Omental fat pad (tissue), 4 donors: ENCODE measurements around the gene SYNM. TPM values are rescaled to one million over a fixed set of nuclear protein-coding genes. Genes with fewer than 3 reads are reported as not detected.

Source experiments
- ATAC-seq: fragments of 150-250 bp; one replicate; pipeline ENCODE4 v1.9.1; 2016; ENCODE audit warnings: mild to moderate bottlenecking, moderate library complexity; ENCODE audit not compliant: low FRiP score
- DNase-seq: peaks from one replicate; pipeline ENCODE4 v3.0.0-alpha.2; 2019; ENCODE audit warnings: low spot score
- total RNA-seq, 4 donors: library from RNA; depleted of rRNA; stranded (reverse); fragments of >200 nt; gene quantifications; one replicate each; pipeline ENCODE4 v1.1.0, GENCODE V29; 2016
- TF ChIP-seq, protein P1 (sequence below), 3 donors: fragments of 450-650 bp; IDR thresholded peaks; one replicate each; pipeline ENCODE4 v1.5.1; 2016 to 2017; ENCODE audit warnings: antibody characterized with exemption in 3 of 3, mild to moderate bottlenecking in 3 of 3, moderate library complexity in 2 of 3

Gene SYNM
- total RNA-seq, 4 donors from 2014 or later: 13.6 to 49.7 (median 37.5) TPM

DNA sequence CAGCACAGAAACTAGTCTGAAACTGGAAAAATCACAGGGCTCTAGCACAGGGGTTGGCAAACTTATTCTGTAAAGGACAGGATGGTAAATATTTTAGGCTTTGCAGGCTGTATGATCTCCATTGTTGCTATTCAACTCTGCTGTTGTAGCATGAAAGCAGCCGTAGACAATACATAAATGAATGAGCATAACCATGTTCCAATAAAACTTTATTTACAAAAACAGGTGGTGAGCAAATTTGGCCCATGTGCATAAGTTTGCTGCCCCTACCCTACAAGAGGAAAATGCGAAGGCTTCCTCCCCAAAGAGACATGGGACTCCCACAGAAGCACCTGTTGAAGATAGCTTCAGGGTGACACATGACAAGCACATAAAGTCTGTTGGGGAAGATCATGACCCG is 59.2 kb downstream of the SYNM start:
- DNase-seq (no peak), ATAC-seq (no peak)
- TF ChIP-seq, protein P1, sequence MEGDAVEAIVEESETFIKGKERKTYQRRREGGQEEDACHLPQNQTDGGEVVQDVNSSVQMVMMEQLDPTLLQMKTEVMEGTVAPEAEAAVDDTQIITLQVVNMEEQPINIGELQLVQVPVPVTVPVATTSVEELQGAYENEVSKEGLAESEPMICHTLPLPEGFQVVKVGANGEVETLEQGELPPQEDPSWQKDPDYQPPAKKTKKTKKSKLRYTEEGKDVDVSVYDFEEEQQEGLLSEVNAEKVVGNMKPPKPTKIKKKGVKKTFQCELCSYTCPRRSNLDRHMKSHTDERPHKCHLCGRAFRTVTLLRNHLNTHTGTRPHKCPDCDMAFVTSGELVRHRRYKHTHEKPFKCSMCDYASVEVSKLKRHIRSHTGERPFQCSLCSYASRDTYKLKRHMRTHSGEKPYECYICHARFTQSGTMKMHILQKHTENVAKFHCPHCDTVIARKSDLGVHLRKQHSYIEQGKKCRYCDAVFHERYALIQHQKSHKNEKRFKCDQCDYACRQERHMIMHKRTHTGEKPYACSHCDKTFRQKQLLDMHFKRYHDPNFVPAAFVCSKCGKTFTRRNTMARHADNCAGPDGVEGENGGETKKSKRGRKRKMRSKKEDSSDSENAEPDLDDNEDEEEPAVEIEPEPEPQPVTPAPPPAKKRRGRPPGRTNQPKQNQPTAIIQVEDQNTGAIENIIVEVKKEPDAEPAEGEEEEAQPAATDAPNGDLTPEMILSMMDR (IDR thresholded peaks at IDR 0.05): no peak

GRCh38 chr15:99165020-99165790 is 60.3 kb downstream of the SYNM start:
- DNase-seq (no peak), ATAC-seq (no peak)
- TF ChIP-seq, protein P1 (IDR thresholded peaks at IDR 0.05): no peak

DNA sequence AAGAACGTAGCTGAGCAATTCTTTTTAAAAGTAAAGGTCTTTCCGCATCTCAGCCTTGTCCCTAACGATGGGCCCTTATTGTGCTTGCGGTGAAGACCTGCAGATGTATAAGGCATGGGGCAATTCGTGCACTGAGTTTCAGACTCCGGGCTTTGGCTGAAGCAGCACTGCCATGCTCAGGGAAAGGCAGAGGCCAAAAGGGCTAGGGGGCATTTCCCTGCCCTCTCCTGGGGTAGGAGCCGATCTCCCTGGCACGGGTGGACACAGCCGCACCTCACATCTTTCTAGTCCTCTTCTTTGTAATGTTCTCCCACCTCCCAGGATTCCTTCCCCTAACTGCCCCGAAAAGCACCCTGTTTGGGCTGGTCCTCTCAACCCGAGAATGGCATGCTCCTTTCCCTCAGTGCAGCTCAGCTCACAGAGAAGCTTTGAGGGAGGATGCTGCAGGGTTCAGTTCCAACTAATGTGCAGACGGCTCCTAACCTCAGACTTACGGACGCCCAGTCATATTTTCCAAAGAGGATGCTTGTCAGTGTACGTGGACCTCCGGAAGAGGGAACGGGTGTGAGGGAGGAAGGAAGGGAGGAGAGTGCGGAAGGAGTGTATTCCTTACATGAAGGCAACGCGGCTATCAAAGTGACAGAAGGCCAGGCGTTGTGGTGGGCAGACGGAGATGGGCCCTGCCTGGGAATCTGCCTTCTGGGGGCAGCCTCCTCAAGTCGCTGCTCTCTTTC is 61.2 kb downstream of the SYNM start:
- TF ChIP-seq, protein P1 (IDR thresholded peaks at IDR 0.05): no peak
- no peak for ATAC-seq

DNA sequence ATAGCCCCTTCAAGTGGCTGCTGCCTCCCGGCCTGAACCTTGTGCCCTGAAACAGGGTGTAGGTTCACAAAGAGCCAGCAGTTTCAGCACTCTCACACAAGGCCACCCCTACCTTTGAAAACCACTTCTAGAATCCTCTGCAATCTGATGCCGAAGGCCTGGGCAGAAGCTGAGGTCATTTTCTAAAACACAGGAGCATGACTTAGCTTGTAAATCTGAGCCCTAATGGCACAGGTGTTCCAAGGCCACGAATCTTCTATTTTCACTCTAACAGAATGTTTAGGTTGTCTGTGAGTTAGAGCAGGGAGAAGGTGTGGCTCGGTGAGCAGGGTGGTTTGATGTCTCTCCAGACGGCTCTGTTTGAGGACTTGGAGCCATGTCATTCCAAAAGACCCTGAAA is 62.3 kb downstream of the SYNM start:
- ATAC-seq: no peak
- DNase-seq: no peak
- TF ChIP-seq, protein P1 (IDR thresholded peaks at IDR 0.05): no peak

More for the DNA sequence above, 61.2 kb downstream of the SYNM start:
- DNase-seq: no peak

DNA sequence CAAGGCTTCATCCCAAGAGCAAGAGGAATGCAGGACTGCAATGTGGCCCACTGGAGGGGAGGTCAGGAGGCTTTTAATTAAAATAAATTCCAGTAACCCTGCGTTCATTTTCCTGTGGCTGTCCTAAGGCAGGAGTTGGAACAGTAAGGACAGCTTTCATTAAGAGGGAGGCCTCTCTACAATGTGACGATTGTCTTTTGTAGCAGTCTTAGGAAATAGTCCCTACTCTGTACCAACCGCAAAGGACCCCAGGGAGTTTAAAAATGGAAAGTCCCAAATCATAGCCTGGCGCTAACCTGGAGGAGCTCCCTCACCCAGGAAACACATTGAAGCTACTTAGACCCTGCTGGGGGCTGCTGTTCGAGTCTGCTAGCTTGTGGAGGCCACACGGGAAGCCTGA is 62.8 kb downstream of the SYNM start:
- ATAC-seq (no peak), DNase-seq (no peak)
- TF ChIP-seq, protein P1 (IDR thresholded peaks at IDR 0.05): no peak

DNA sequence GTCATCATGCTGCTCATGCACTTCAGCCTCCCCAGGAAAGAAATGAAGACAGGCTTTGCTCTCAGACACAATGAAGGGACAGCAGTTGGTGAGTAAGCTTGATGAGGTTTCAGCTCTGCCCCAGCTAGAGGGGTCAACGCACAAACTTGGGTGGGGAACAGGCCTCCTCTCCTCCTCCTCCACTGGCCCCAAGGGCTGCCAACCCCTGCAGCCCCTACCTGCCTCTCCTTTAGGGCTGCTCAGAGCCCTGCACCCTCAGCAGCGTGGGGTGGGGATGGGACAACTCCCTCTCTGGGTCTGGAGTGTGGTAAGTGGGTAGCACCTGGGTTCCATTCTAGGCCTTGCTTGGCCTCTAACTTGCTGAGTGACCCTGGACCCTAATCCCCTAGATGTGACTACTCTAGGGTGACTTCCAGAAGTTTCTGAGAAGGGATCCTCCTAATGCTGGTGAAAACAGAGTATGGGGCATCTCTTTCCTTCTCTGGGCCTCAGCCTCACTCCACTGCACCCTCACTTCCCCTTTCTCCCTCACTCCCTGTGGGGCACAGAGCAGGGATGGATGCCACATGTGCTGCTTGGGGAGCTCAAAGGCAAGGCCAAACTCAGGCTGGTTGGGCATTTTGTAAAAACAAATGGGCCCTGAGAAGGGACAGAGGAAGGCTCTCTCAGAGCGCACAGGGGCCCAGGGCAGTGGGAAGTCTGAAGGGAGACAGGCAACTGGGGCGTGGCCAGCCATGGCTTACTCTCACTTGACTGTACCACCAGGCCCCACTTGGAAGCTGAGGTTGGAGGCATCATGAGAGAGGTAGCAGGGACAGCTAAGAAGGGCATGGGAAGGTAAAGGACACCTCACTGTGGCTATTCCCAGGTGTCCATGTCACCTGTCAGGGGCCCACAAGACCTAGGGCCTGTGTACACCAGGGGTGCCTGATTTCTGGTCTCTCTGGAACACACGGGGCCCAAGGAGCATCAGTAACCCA is 64.0 kb downstream of the SYNM start:
- DNase-seq: no peak
- TF ChIP-seq, protein P1 (IDR thresholded peaks at IDR 0.05): no peak
- ATAC-seq: no peak
